GM12878 (cell line): ENCODE data around the gene ZNF507. TPM values are rescaled to one million over a fixed set of nuclear protein-coding genes. Genes with fewer than 3 reads are reported as not detected.

ENCODE experiments used
- ATAC-seq: fragments of 200-7000 bp; cut with Tn5 transposase; 3 replicates; pipeline ENCODE4 v1.9.1; 2020; ENCODE audit warnings: mild to moderate bottlenecking, moderate library complexity
- BruUV-seq: library from RNA; stranded (reverse); fragments of 400-500 nt; replicated peaks from 2 replicates; lab custom pipeline; 2021; lab: Mats Ljungman, UMichigan
- CTCF ChIA-PET: fragments of 300-600 bp; sonication (Branson Sonifier 250); formaldehyde crosslinking; extraction: SDS; loops from one replicate; lab custom pipeline; 2021; ENCODE audit warnings: inconsistent platforms; lab: Yijun Ruan, JAX
- POLR2A ChIA-PET: fragments of 350-600 bp; formaldehyde crosslinking; extraction: SDS; loops from one replicate; lab custom pipeline; 2021; ENCODE audit warnings: inconsistent platforms; lab: Charles Lee
- RAD21 ChIA-PET: fragments of 300-600 bp; sonication (Branson Sonifier 250); formaldehyde crosslinking; loops from one replicate; lab custom pipeline; 2023; ENCODE audit warnings: antibody characterized with exemption; ENCODE audit not compliant: unreplicated experiment; lab: Charles Lee
- SMC1A ChIA-PET: fragments of 300-600 bp; sonication (Branson Sonifier 250); formaldehyde crosslinking; loops from one replicate; lab custom pipeline; 2023; ENCODE audit not compliant: unreplicated experiment, uncharacterized antibody; lab: Charles Lee
- DNase-seq: peaks from one replicate; pipeline ENCODE4 v3.0.0-alpha.2; 2011; ENCODE audit warnings: low read depth, low spot score
- FAIRE-seq: peaks from 3 replicates; lab custom pipeline; 2011; peaks lifted over from hg19 to GRCh38; lab: Jason Lieb, UNC
- H2AFZ ChIP-seq: 2 replicates; pipeline ENCODE4 v1.6.0; 2011; ENCODE audit warnings: low read depth, low read length, control low read depth; ENCODE audit not compliant: control insufficient read depth
- H3K27ac ChIP-seq: 2 replicates; pipeline ENCODE4 v1.5.1; 2011; ENCODE audit warnings: control low read depth; ENCODE audit not compliant: control insufficient read depth, insufficient read depth
- H3K27me3 ChIP-seq, 2 experiments: replicated peaks in 1 of 2; 2 replicates each; pipeline versions ENCODE4 v1.6.0 to v1.6.1; 2011; ENCODE audit warnings: low read length in 1 of 2; ENCODE audit not compliant: control insufficient read depth in 2 of 2, insufficient read depth in 2 of 2
- H3K36me3 ChIP-seq, 2 experiments: 2 replicates each; pipeline ENCODE4 v1.5.1; 2011; ENCODE audit warnings: low read length in 1 of 2; ENCODE audit not compliant: control insufficient read depth in 2 of 2, insufficient read depth in 2 of 2
- H3K4me1 ChIP-seq: 2 replicates; pipeline ENCODE4 v1.6.1; 2011; ENCODE audit warnings: mild to moderate bottlenecking, low read length, moderate library complexity, mixed read lengths; ENCODE audit not compliant: control insufficient read depth, insufficient read depth
- H3K4me2 ChIP-seq: 2 replicates; pipeline ENCODE4 v1.6.0; 2011; ENCODE audit warnings: control low read depth; ENCODE audit not compliant: control insufficient read depth, insufficient read depth
- H3K4me3 ChIP-seq: fragments of 200-600 bp; sonication (generic); 2 replicates; pipeline ENCODE4 v1.5.1; 2016
- H3K79me2 ChIP-seq: 2 replicates; pipeline ENCODE4 v1.6.0; 2011; ENCODE audit warnings: low read length; ENCODE audit not compliant: control insufficient read depth, insufficient read depth
- H3K9ac ChIP-seq: 2 replicates; pipeline ENCODE4 v1.8.0; 2011; ENCODE audit warnings: low read length, control low read depth, mixed read lengths; ENCODE audit not compliant: control insufficient read depth, insufficient read depth
- H3K9me3 ChIP-seq: replicated peaks from 3 replicates; pipeline ENCODE4 v1.5.1; 2011; ENCODE audit warnings: mild to moderate bottlenecking, low read length; ENCODE audit not compliant: control insufficient read depth, insufficient read depth
- H4K20me1 ChIP-seq: 2 replicates; pipeline ENCODE4 v1.6.0; 2011; ENCODE audit not compliant: control insufficient read depth, insufficient read depth
- BRCA1 ChIP-seq: IDR thresholded peaks from 2 replicates; pipeline ENCODE4 v1.6.1; 2011; ENCODE audit warnings: low read depth, low read length, improper control_type of control experiment
- CBX5 ChIP-seq: sonication (generic); IDR thresholded peaks from 2 replicates; pipeline ENCODE4 v1.6.1; 2016; ENCODE audit warnings: low read depth, moderate library complexity, mild to moderate bottlenecking, inconsistent platforms
- CHD2 ChIP-seq: IDR thresholded peaks from 2 replicates; pipeline ENCODE4 v1.6.1; 2011; ENCODE audit warnings: low read depth, low read length, improper control_type of control experiment, borderline replicate concordance
- EGR1 ChIP-seq, 2 experiments: IDR thresholded peaks; 1 replicate in 1 of 2; 2 replicates in 1 of 2; pipeline ENCODE4 v1.6.1; 2011 to 2012; ENCODE audit warnings: low read depth in 2 of 2, low read length in 2 of 2, borderline replicate concordance in 1 of 2, mild to moderate bottlenecking in 1 of 2, moderate library complexity in 1 of 2
- JUND ChIP-seq: IDR thresholded peaks from 2 replicates; pipeline ENCODE4 v1.6.1; 2012; ENCODE audit warnings: low read depth, mild to moderate bottlenecking, low read length, improper control_type of control experiment, moderate library complexity
- MXI1 ChIP-seq: fragments of 150-350 bp; IDR thresholded peaks from 2 replicates; pipeline ENCODE4 v1.6.1; 2011; ENCODE audit warnings: low read depth, mild to moderate bottlenecking, inconsistent platforms, low read length, improper control_type of control experiment
- SMARCA5 ChIP-seq: fragments of 450-650 bp; IDR thresholded peaks from 2 replicates; pipeline ENCODE4 v1.6.1; 2017; ENCODE audit warnings: mild to moderate bottlenecking
- STAT3 ChIP-seq: IDR thresholded peaks from 2 replicates; pipeline ENCODE4 v1.6.1; 2011; ENCODE audit warnings: low read depth, low read length, improper control_type of control experiment
- WRNIP1 ChIP-seq: IDR thresholded peaks from 2 replicates; pipeline ENCODE4 v1.6.1; 2011; ENCODE audit warnings: low read depth, low read length, improper control_type of control experiment, borderline replicate concordance
- ZBED1 ChIP-seq: IDR thresholded peaks from 2 replicates; pipeline ENCODE4 v1.6.1; 2016; ENCODE audit warnings: borderline replicate concordance
- ZNF207 ChIP-seq: fragments of 450-650 bp; IDR thresholded peaks from 2 replicates; pipeline ENCODE4 v1.6.1; 2014; ENCODE audit warnings: antibody characterized with exemption, mild to moderate bottlenecking, borderline replicate concordance
- WGBS: methylation state at CpG from one replicate; pipeline ENCODE4 v1.1.6; 2016; ENCODE audit warnings: low lambda C conversion rate; ENCODE audit not compliant: insufficient replicate concordance, insufficient coverage; ENCODE audit errors: missing lambda C conversion rate; 5-methylcytosine and 5-hydroxymethylcytosine counted together
- in situ Hi-C: fragments of 300-500 bp; cut with MboI; formaldehyde crosslinking; loops from 9 replicates; pipeline ENCODE4 v1.14.3; 2018; ENCODE audit warnings: mixed read lengths
- intact Hi-C: fragments of 100-400 bp; cut with micrococcal nuclease; formaldehyde crosslinking; loops from one replicate; pipeline ENCODE4 v1.14.2; 2022; ENCODE audit not compliant: unreplicated experiment
- polyA plus RNA-seq, 11 experiments: library from polyadenylated mRNA; depleted of rRNA in 4 of 11; unstranded in 6 of 11; stranded (reverse) in 5 of 11; fragments of >200 nt; fragmentation: Nextera tagmentation in 4 of 11; fragmentation: Illumina TruSeq in 1 of 11; extraction: Ambion mirVana in 4 of 11; extraction: Trizol in 1 of 11; gene quantifications; 1 replicate in 1 of 11; 2 replicates in 10 of 11; pipeline versions ENCODE4 v1.2.1 to v1.2.3, GENCODE V29; 2011 to 2016; ENCODE audit warnings: inconsistent platforms in 2 of 11, missing spikeins in 2 of 11, low read depth in 1 of 11
- total RNA-seq, 4 experiments: library from RNA; depleted of rRNA in 3 of 4; stranded (reverse); fragments of >200 nt in 3 of 4; fragmentation: Illumina TruSeq in 1 of 4; extraction: Trizol in 1 of 4; gene quantifications; 2 replicates each; pipeline versions ENCODE4 v1.2.1 to v1.2.3, GENCODE V29; 2013 to 2021
- TF ChIP-seq, protein P1 (sequence below): IDR thresholded peaks from 2 replicates; pipeline ENCODE4 v1.6.1; 2012; ENCODE audit warnings: mild to moderate bottlenecking, low read depth, low read length

Gene ZNF507
- total and polyA plus RNA-seq, 10 of the 15 experiments (the other 5 are each of a cell fraction or from before 2014, with no cell fraction given) = 2.3 to 18.4 (median 10.1) TPM

- TF ChIP-seq EGR1 (IDR thresholded peaks at IDR 0.05; ENCODE audit: borderline replicate concordance in 1 of 2, low read depth in 2 of 2, low read length in 2 of 2) = no peak
- TF ChIP-seq JUND = no peak
- TF ChIP-seq SMARCA5 = no peak
- TF ChIP-seq, protein P1, sequence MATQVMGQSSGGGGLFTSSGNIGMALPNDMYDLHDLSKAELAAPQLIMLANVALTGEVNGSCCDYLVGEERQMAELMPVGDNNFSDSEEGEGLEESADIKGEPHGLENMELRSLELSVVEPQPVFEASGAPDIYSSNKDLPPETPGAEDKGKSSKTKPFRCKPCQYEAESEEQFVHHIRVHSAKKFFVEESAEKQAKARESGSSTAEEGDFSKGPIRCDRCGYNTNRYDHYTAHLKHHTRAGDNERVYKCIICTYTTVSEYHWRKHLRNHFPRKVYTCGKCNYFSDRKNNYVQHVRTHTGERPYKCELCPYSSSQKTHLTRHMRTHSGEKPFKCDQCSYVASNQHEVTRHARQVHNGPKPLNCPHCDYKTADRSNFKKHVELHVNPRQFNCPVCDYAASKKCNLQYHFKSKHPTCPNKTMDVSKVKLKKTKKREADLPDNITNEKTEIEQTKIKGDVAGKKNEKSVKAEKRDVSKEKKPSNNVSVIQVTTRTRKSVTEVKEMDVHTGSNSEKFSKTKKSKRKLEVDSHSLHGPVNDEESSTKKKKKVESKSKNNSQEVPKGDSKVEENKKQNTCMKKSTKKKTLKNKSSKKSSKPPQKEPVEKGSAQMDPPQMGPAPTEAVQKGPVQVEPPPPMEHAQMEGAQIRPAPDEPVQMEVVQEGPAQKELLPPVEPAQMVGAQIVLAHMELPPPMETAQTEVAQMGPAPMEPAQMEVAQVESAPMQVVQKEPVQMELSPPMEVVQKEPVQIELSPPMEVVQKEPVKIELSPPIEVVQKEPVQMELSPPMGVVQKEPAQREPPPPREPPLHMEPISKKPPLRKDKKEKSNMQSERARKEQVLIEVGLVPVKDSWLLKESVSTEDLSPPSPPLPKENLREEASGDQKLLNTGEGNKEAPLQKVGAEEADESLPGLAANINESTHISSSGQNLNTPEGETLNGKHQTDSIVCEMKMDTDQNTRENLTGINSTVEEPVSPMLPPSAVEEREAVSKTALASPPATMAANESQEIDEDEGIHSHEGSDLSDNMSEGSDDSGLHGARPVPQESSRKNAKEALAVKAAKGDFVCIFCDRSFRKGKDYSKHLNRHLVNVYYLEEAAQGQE = no peak
- TF ChIP-seq CHD2 = no peak
- TF ChIP-seq WRNIP1 = no peak
- TF ChIP-seq CBX5 = no peak
- TF ChIP-seq BRCA1 = no peak
Observed at GRCh38 chr19:32388393-32388855, 43.0 kb downstream of the ZNF507 start (continued).

DNA sequence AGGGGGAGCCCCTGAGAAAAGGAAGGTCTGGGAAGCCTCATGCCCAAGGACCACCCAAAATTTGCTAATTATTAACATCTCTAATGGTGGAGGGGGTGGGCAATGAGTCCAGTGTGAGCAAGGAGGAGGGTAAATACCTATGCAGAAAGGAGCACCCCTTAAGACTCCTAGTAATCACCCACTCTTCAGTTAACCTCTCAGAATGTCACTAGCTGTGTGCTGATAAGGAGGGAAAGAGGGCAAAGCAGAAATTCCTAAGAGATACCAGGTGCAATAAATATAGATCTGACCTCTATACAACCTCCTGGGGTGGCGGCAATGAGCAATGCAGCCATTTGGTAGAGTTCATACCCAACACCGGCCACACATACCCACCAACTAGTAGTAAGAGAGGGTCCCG is 47.5 kb downstream of the ZNF507 start:
- in situ Hi-C loops (no loop called here), intact Hi-C loops (no loop called here)
- ChIA-PET POLR2A (interaction anchor here (0.7 kb wide), 1 partner anchor 22 kb away, joined by 3 read pairs; no protein-coding TSS in a partner anchor), CTCF (no interaction called here), RAD21 (no interaction called here), SMC1A (no interaction called here)
- Histone ChIP-seq H4K20me1 (no peaks in the 10 kb centered on the region), H3K4me1 (no peaks in the 10 kb centered on the region), H3K27ac (no peak overlapping the region), H3K36me3 (no peaks in the 10 kb centered on the region), H3K4me2 (no peak overlapping the region), H3K9ac (no peak overlapping the region), H2AFZ (no peak overlapping the region), H3K79me2 (no peaks in the 10 kb centered on the region), H3K27me3 (no peaks in the 10 kb centered on the region), H3K9me3 (no peaks in the 10 kb centered on the region), H3K4me3 (no peak overlapping the region)
- FAIRE-seq = no peak
- no peak for TF ChIP-seq MXI1
- TF ChIP-seq ZBED1 = no peak
- no peak for TF ChIP-seq ZNF207
- TF ChIP-seq STAT3 = no peak
- 98% methylated on average over 3 of the region's 3 CpGs for WGBS
- no peak for DNase-seq
- no peak for ATAC-seq
- BruUV-seq = no TSS peak
